Measurements from ENCODE around the gene ZNF597. TPM values are rescaled to one million over a fixed set of nuclear protein-coding genes. Genes with fewer than 3 reads are reported as not detected.
"Not testable (repeated sequence)": the region's sequence is repeated elsewhere in the genome, so short reads cannot be mapped to it uniquely, and the experiment has no call there.

Gene ZNF597
- total RNA-seq, 3 donors from 2014 or later = 2.1 to 3.6 (median 2.8) TPM

DNA sequence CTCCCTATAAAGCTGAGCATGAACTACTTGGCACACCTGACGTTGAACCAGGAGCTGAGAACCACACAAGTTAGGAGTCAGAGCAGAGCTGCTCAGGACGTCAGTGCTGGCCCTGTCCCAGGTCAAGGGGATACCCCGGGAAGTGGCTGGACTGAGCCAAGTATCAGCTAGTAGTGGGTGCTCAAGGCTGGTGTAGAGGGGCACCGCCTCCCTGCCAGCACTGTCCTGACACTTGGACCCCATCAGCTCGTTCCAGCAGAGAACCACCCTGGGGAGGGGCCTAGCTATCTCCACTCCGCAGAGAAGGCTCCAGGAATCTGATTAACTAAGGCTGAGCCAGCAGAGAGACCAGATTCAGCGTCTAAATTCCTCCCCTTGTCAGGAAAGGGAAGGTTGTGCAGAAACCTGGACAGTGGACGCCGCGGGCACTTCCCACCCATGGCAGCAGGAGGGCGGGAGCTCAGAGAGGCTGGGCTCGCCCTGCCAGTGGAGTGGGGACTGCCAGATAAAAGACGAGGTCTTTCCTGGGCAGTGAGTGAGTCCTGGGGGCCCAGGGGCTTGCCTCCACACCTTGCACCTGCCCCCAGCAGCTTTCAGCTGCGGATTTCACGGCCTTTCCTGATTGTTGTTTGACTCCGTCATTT, 31.0 kb upstream of the ZNF597 start:
- no peak for DNase-seq (ENCODE audit: low spot score in 2 of 2)
- Histone ChIP-seq H3K36me3 (peaks cover under 1% of the 10 kb centered on the region), H3K4me1 (no peaks in the 10 kb centered on the region), H3K9me3 (no peaks in the 10 kb centered on the region), H3K4me3 (no peak overlapping the region), H3K27me3 (no peaks in the 10 kb centered on the region), H3K27ac (no peak overlapping the region)
- intact Hi-C loops (cut with DNase I; ENCODE audit: low total_unique reads) = no loop called here
- no peak for TF ChIP-seq POLR2AphosphoS5 (IDR thresholded peaks at IDR 0.05)
- TF ChIP-seq CTCF (IDR thresholded peaks at IDR 0.05) = no peak
- no peak for TF ChIP-seq POLR2A (IDR thresholded peaks at IDR 0.05)

GRCh38 chr16:3473596-3473943, 30.3 kb upstream of the ZNF597 start:
- DNase-seq (ENCODE audit: low spot score in 2 of 2); H3K27ac ChIP-seq; H3K4me3 ChIP-seq; H3K36me3 ChIP-seq; H3K27me3 ChIP-seq; intact Hi-C loops (cut with DNase I; ENCODE audit: low total_unique reads); H3K4me1 ChIP-seq; H3K9me3 ChIP-seq: not testable (repeated sequence)

- no peak overlapping the region for H3K27ac ChIP-seq
- H3K4me1 ChIP-seq = no peaks in the 10 kb centered on the region
- no peaks in the 10 kb centered on the region for H3K36me3 ChIP-seq
- no peak for DNase-seq (ENCODE audit: low spot score in 2 of 2)
- no peak overlapping the region for H3K4me3 ChIP-seq
- intact Hi-C loops (cut with DNase I; ENCODE audit: low total_unique reads) = no loop called here
- H3K27me3 ChIP-seq = no peaks in the 10 kb centered on the region
- TF ChIP-seq POLR2A (IDR thresholded peaks at IDR 0.05) (no peak), POLR2AphosphoS5 (IDR thresholded peaks at IDR 0.05) (no peak), CTCF (IDR thresholded peaks at IDR 0.05) (no peak)
- H3K9me3 ChIP-seq = no peaks in the 10 kb centered on the region
These were observed 29.7 kb upstream of the ZNF597 start for GRCh38 chr16:3472878-3473595.

- DNase-seq (ENCODE audit: low spot score in 2 of 2) = no peak
- H3K27me3 ChIP-seq = no peaks in the 10 kb centered on the region
- intact Hi-C loops (cut with DNase I; ENCODE audit: low total_unique reads) = no loop called here
- no peaks in the 10 kb centered on the region for H3K9me3 ChIP-seq
- TF ChIP-seq POLR2A (IDR thresholded peaks at IDR 0.05) (no peak), POLR2AphosphoS5 (IDR thresholded peaks at IDR 0.05) (no peak), CTCF (IDR thresholded peaks at IDR 0.05) (no peak)
- no peaks in the 10 kb centered on the region for H3K36me3 ChIP-seq
- no peaks in the 10 kb centered on the region for H3K4me1 ChIP-seq
- H3K4me3 ChIP-seq = no peak overlapping the region
- no peak overlapping the region for H3K27ac ChIP-seq
These were observed 28.3 kb upstream of the ZNF597 start for GRCh38 chr16:3471518-3472176.

GRCh38 chr16:3470723-3471122, 27.4 kb upstream of the ZNF597 start:
- Histone ChIP-seq H3K27ac (no peak overlapping the region), H3K4me3 (no peak overlapping the region), H3K4me1 (no peaks in the 10 kb centered on the region), H3K27me3 (no peaks in the 10 kb centered on the region), H3K36me3 (no peaks in the 10 kb centered on the region), H3K9me3 (no peaks in the 10 kb centered on the region)
- TF ChIP-seq CTCF (IDR thresholded peaks at IDR 0.05) (no peak), POLR2AphosphoS5 (IDR thresholded peaks at IDR 0.05) (no peak), POLR2A (IDR thresholded peaks at IDR 0.05) (no peak)
- DNase-seq (ENCODE audit: low spot score in 2 of 2) = no peak
- intact Hi-C loops (cut with DNase I; ENCODE audit: low total_unique reads) = no loop called here
